CD14-positive monocyte (primary cell): ENCODE measurements around the gene TPK1. TPM values are rescaled to one million over a fixed set of nuclear protein-coding genes. Genes with fewer than 3 reads are reported as not detected.

Experiments
- DNase-seq, 3 donors: peaks; one replicate each; pipeline ENCODE4 v3.0.0-alpha.2; 2011 to 2022
- H2AFZ ChIP-seq: 2 replicates; pipeline ENCODE4 v1.6.0; 2012; ENCODE audit warnings: mild to moderate bottlenecking, low read depth, low read length, inconsistent platforms; ENCODE audit not compliant: insufficient read depth, poor library complexity, severe bottlenecking
- H3K27ac ChIP-seq, 2 donors: 1 replicate in 1 of 2; 2 replicates in 1 of 2; pipeline ENCODE4 v1.5.1; 2012 to 2013; ENCODE audit warnings: low read length in 2 of 2, control low read depth in 1 of 2, inconsistent platforms in 1 of 2, low read depth in 1 of 2, mild to moderate bottlenecking in 1 of 2
- H3K27me3 ChIP-seq, 2 donors: one replicate each; pipeline versions ENCODE4 v1.6.0 to v1.6.1; 2011 to 2013; ENCODE audit warnings: low read length in 2 of 2; ENCODE audit not compliant: control insufficient read depth in 2 of 2, insufficient read depth in 2 of 2
- H3K36me3 ChIP-seq, 2 donors: replicated peaks in 1 of 2; 1 replicate in 1 of 2; 2 replicates in 1 of 2; pipeline versions ENCODE4 v1.5.1 to v1.6.1; 2012 to 2013; ENCODE audit warnings: low read length in 2 of 2, control low read depth in 1 of 2, inconsistent platforms in 1 of 2, mild to moderate bottlenecking in 1 of 2; ENCODE audit not compliant: insufficient read depth in 2 of 2, control insufficient read depth in 1 of 2
- H3K4me1 ChIP-seq, 2 donors: 1 replicate in 1 of 2; 2 replicates in 1 of 2; pipeline versions ENCODE4 v1.5.1 to v1.6.1; 2012 to 2013; ENCODE audit warnings: low read length in 2 of 2, control low read depth in 1 of 2, inconsistent platforms in 1 of 2, mild to moderate bottlenecking in 1 of 2, moderate library complexity in 1 of 2; ENCODE audit not compliant: insufficient read depth in 2 of 2, control insufficient read depth in 1 of 2
- H3K4me2 ChIP-seq: replicated peaks from 2 replicates; pipeline ENCODE3; 2012; ENCODE audit warnings: low read length, moderate library complexity, mild to moderate bottlenecking; ENCODE audit not compliant: poor library complexity, severe bottlenecking; ENCODE audit errors: extremely low read depth
- H3K4me3 ChIP-seq, 3 experiments: fragments of 200-600 bp in 1 of 3; sonication (generic) in 1 of 3; replicated peaks in 1 of 3; 1 replicate in 2 of 3; 2 replicates in 1 of 3; pipeline ENCODE4 v1.5.1; 2011 to 2013; ENCODE audit warnings: low read length in 3 of 3, mild to moderate bottlenecking in 3 of 3, control low read depth in 2 of 3, low read depth in 2 of 3, inconsistent platforms in 1 of 3, moderate library complexity in 1 of 3
- H3K79me2 ChIP-seq: 2 replicates; pipeline ENCODE4 v1.6.0; 2012; ENCODE audit warnings: mild to moderate bottlenecking, control low read depth, inconsistent platforms, low read length, moderate library complexity; ENCODE audit not compliant: insufficient read depth
- H3K9ac ChIP-seq: 2 replicates; pipeline ENCODE4 v1.6.0; 2017; ENCODE audit warnings: low read length, mild to moderate bottlenecking; ENCODE audit not compliant: insufficient read depth, poor library complexity, severe bottlenecking
- H3K9me3 ChIP-seq, 2 donors: replicated peaks in 1 of 2; 1 replicate in 1 of 2; 2 replicates in 1 of 2; pipeline versions ENCODE4 v1.5.1 to v1.6.1; 2012 to 2013; ENCODE audit warnings: low read length in 2 of 2, control low read depth in 1 of 2; ENCODE audit not compliant: control insufficient read depth in 1 of 2, insufficient read depth in 1 of 2
- H4K20me1 ChIP-seq: 2 replicates; pipeline ENCODE4 v1.6.0; 2012; ENCODE audit warnings: mild to moderate bottlenecking, low read length, control low read depth, moderate library complexity; ENCODE audit not compliant: insufficient read depth
- H3K27ac Mint-ChIP-seq, 7 donors: one replicate each; pipeline ENCODE4 v1.8.0; 2020; ENCODE audit warnings: mild to moderate bottlenecking in 7 of 7, mixed read lengths in 7 of 7, moderate library complexity in 6 of 7, inconsistent platforms in 2 of 7
- H3K27me3 Mint-ChIP-seq, 3 donors: one replicate each; pipeline ENCODE4 v1.8.0; 2021 to 2022; ENCODE audit warnings: low read depth in 3 of 3, mild to moderate bottlenecking in 3 of 3, mixed read lengths in 3 of 3, moderate library complexity in 3 of 3, inconsistent platforms in 1 of 3
- H3K36me3 Mint-ChIP-seq, 2 donors: one replicate each; pipeline ENCODE4 v1.8.0; 2020; ENCODE audit warnings: mixed read lengths in 2 of 2, inconsistent platforms in 1 of 2, mild to moderate bottlenecking in 1 of 2
- H3K4me1 Mint-ChIP-seq: one replicate; pipeline ENCODE4 v1.8.0; 2020; ENCODE audit warnings: mild to moderate bottlenecking, mixed read lengths
- H3K4me3 Mint-ChIP-seq, 2 donors: one replicate each; pipeline ENCODE4 v1.8.0; 2020; ENCODE audit warnings: mild to moderate bottlenecking in 2 of 2, mixed read lengths in 2 of 2, moderate library complexity in 1 of 2
- H3K9me3 Mint-ChIP-seq, 7 donors: one replicate each; pipeline ENCODE4 v1.8.0; 2020 to 2022; ENCODE audit warnings: mixed read lengths in 7 of 7, mild to moderate bottlenecking in 6 of 7, moderate library complexity in 6 of 7, inconsistent platforms in 2 of 7
- CTCF ChIP-seq: fragments of 200-600 bp; IDR thresholded peaks from one replicate; pipeline ENCODE4 v1.8.0; 2022; ENCODE audit warnings: antibody characterized with exemption, mild to moderate bottlenecking
- WGBS: methylation state at CpG from one replicate; pipeline ENCODE4 v1.1.5; 2013; ENCODE audit warnings: missing lambda C conversion rate; ENCODE audit not compliant: insufficient coverage; 5-methylcytosine and 5-hydroxymethylcytosine counted together
- intact Hi-C, 2 donors: fragments of 100-400 bp; cut with micrococcal nuclease; formaldehyde crosslinking; loops; one replicate each; pipeline versions ENCODE4 v1.15.0 to v1.15.1; 2023
- polyA plus RNA-seq, 3 donors: library from polyadenylated mRNA; depleted of rRNA in 1 of 3; unstranded in 2 of 3; stranded (reverse) in 1 of 3; fragments of 300-500 nt in 2 of 3; fragments of >200 nt in 1 of 3; fragmentation: Illumina TruSeq in 2 of 3; gene quantifications; 1 replicate in 2 of 3; 2 replicates in 1 of 3; pipeline ENCODE4 v1.2.3, GENCODE V29; 2012 to 2021

TPK1 gene
- polyA plus RNA-seq, 3 donors: 18.9 to 33.8 (median 33.1) TPM

DNA sequence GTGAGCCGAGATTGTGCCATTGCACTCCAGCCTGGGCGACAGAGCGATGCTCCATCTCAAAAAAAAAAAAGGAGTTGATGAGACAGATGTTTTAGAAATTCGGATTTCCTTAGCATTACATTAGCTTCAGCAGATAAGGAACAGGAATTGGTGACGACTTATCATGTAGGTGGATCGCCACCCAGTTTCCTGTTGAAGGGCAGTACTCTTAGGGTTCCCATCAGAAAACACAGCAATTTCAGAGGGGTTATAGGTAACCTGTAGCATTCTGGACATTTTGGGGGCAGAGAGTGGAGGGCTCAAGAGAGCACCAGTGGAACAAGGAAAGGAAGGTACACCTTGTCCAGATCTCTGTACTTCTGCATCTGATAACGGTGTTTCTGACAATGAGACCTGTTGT is 286.0 kb downstream of the TPK1 start:
- Histone ChIP-seq H3K79me2 (no peaks in the 10 kb centered on the region), H3K27me3 (no peaks in the 10 kb centered on the region), H3K4me3 (no peak overlapping the region), H4K20me1 (no peaks in the 10 kb centered on the region), H3K27ac (no peak overlapping the region), H3K9ac (no peak overlapping the region), H3K36me3 (no peaks in the 10 kb centered on the region), H3K4me2 (no peak overlapping the region), H2AFZ (no peak overlapping the region), H3K9me3 (no peaks in the 10 kb centered on the region), H3K4me1 (no peaks in the 10 kb centered on the region)
- 10% methylated on average over 3 of the region's 7 CpGs for WGBS
- Mint-ChIP-seq H3K4me3 (no peak overlapping the region), H3K36me3 (peaks cover 6 to 10% of the 10 kb centered on the region in 2 donors), H3K27me3 (peaks cover 0 to 5% (median 0%) of the 10 kb centered on the region in 3 donors), H3K27ac (no peak overlapping the region), H3K9me3 (peaks cover 0 to 1% (median 0%) of the 10 kb centered on the region in 7 donors), H3K4me1 (no peaks in the 10 kb centered on the region)
- DNase-seq: no peak
- intact Hi-C loops: no loop called here
- no peak for TF ChIP-seq CTCF

GRCh38 chr7:144548556-144548955 is 287.3 kb downstream of the TPK1 start:
- TF ChIP-seq CTCF: no peak
- Mint-ChIP-seq H3K27me3 (peaks cover 0 to 5% (median 0%) of the 10 kb centered on the region in 3 donors), H3K27ac (no peak overlapping the region), H3K4me1 (no peaks in the 10 kb centered on the region), H3K4me3 (no peak overlapping the region), H3K9me3 (peaks cover 0 to 3% (median 0%) of the 10 kb centered on the region in 7 donors), H3K36me3 (peaks cover 6 to 12% of the 10 kb centered on the region in 2 donors)
- H4K20me1 ChIP-seq: no peaks in the 10 kb centered on the region
- no peaks in the 10 kb centered on the region for H3K4me1 ChIP-seq
- intact Hi-C loops: no loop called here
- H3K4me2 ChIP-seq: no peak overlapping the region
- no peaks in the 10 kb centered on the region for H3K79me2 ChIP-seq
- no peak for DNase-seq
- WGBS: no CpG with 5 or more reads among the region's 3 CpGs
- no peak overlapping the region for H2AFZ ChIP-seq
- no peaks in the 10 kb centered on the region for H3K36me3 ChIP-seq
- H3K9ac ChIP-seq: no peak overlapping the region
- no peak overlapping the region for H3K4me3 ChIP-seq
- no peaks in the 10 kb centered on the region for H3K27me3 ChIP-seq
- H3K9me3 ChIP-seq: no peaks in the 10 kb centered on the region
- H3K27ac ChIP-seq: no peak overlapping the region
